Measurements from ENCODE around the gene SYAP1. TPM values are rescaled to one million over a fixed set of nuclear protein-coding genes. Genes with fewer than 3 reads are reported as not detected.
"Not testable (repeated sequence)": the region's sequence is repeated elsewhere in the genome, so short reads cannot be mapped to it uniquely, and the experiment has no call there.

Gene SYAP1
- polyA plus RNA-seq, 1 donor = 31.3 TPM

DNA sequence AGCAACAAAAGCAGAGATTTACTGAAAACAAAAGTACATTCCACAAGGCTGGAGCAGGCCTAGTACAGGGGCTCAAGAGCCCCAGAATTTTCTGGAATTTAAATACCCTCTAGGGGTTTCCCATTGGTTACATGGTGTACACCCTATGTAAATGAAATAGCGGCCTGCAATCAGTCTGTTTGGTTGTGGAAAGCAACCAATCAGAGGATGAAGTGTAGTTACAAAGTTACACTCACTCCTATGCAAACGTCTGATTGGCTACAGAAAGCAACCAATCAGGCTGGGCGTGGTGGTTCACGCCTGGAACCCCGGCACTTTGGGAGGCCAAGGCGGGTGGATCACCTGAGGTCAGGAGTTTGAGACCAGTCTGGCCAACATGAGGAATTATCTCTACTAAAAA, 53.0 kb downstream of the SYAP1 start:
- no peaks in the 10 kb centered on the region for H3K9me3 ChIP-seq (ENCODE audit: control insufficient read depth, low read depth, low read length)
- H3K36me3 ChIP-seq (ENCODE audit: control insufficient read depth, insufficient read depth, low read length) = no peaks in the 10 kb centered on the region
- H3K27me3 ChIP-seq (ENCODE audit: control insufficient read depth, insufficient read depth, low read length) = no peaks in the 10 kb centered on the region
- peak overlapping the region; percentile 90 for H3K27ac ChIP-seq (ENCODE audit: low read length)
- no peak for DNase-seq
- WGBS (ENCODE audit: insufficient coverage, low lambda C conversion rate) = no CpG with 5 or more reads among the region's 6 CpGs
- no peak overlapping the region for H3K4me3 ChIP-seq (ENCODE audit: low read length)
- peaks cover 2% of the 10 kb centered on the region for H3K4me1 ChIP-seq (ENCODE audit: control insufficient read depth, insufficient read depth, low read length)

DNA sequence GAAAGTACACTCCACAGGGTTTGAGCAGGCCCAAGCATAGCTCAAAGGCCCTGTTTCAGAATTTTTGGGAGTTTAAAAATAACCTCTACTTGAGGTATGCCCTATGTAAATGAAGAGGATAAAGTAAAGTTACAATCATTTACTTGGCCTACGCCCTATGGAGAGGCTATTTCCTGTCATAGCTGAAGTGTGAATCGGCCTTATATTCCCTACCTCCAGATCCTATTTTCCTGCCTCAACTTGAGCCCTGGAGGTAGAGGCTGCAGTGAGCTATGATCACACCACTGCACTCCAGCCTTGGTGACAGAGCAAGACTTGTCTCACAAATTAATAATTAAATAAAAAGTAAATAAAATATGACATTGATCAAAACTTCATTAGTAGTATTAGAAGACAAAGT, 55.3 kb downstream of the SYAP1 start:
- Histone ChIP-seq H3K4me3 (ENCODE audit: low read length) (no peak overlapping the region), H3K9me3 (ENCODE audit: control insufficient read depth, low read depth, low read length) (no peaks in the 10 kb centered on the region), H3K27ac (ENCODE audit: low read length) (no peak overlapping the region), H3K36me3 (ENCODE audit: control insufficient read depth, insufficient read depth, low read length) (no peaks in the 10 kb centered on the region), H3K4me1 (ENCODE audit: control insufficient read depth, insufficient read depth, low read length) (peaks cover 2% of the 10 kb centered on the region), H3K27me3 (ENCODE audit: control insufficient read depth, insufficient read depth, low read length) (no peaks in the 10 kb centered on the region)
- DNase-seq = no peak
- WGBS (ENCODE audit: insufficient coverage, low lambda C conversion rate) = no CpG with 5 or more reads among the region's 2 CpGs

- DNase-seq = no peak
- Histone ChIP-seq H3K4me1 (ENCODE audit: control insufficient read depth, insufficient read depth, low read length) (no peaks in the 10 kb centered on the region), H3K27me3 (ENCODE audit: control insufficient read depth, insufficient read depth, low read length) (no peaks in the 10 kb centered on the region), H3K9me3 (ENCODE audit: control insufficient read depth, low read depth, low read length) (no peaks in the 10 kb centered on the region), H3K27ac (ENCODE audit: low read length) (no peak overlapping the region), H3K36me3 (ENCODE audit: control insufficient read depth, insufficient read depth, low read length) (no peaks in the 10 kb centered on the region), H3K4me3 (ENCODE audit: low read length) (no peak overlapping the region)
Measured at GRCh38 chrX:16778545-16778944, 59.1 kb downstream of the SYAP1 start.

GRCh38 chrX:16778993-16779392, 59.6 kb downstream of the SYAP1 start:
- Histone ChIP-seq H3K9me3 (ENCODE audit: control insufficient read depth, low read depth, low read length) (no peaks in the 10 kb centered on the region), H3K4me1 (ENCODE audit: control insufficient read depth, insufficient read depth, low read length) (no peaks in the 10 kb centered on the region), H3K36me3 (ENCODE audit: control insufficient read depth, insufficient read depth, low read length) (no peaks in the 10 kb centered on the region), H3K27ac (ENCODE audit: low read length) (no peak overlapping the region), H3K4me3 (ENCODE audit: low read length) (no peak overlapping the region), H3K27me3 (ENCODE audit: control insufficient read depth, insufficient read depth, low read length) (no peaks in the 10 kb centered on the region)
- DNase-seq = no peak

- not testable (repeated sequence) for H3K36me3 ChIP-seq (ENCODE audit: control insufficient read depth, insufficient read depth, low read length); H3K9me3 ChIP-seq (ENCODE audit: control insufficient read depth, low read depth, low read length); H3K27me3 ChIP-seq (ENCODE audit: control insufficient read depth, insufficient read depth, low read length); H3K27ac ChIP-seq (ENCODE audit: low read length); H3K4me1 ChIP-seq (ENCODE audit: control insufficient read depth, insufficient read depth, low read length); DNase-seq; H3K4me3 ChIP-seq (ENCODE audit: low read length)
- WGBS (ENCODE audit: insufficient coverage, low lambda C conversion rate) = no CpG with 5 or more reads among the region's 2 CpGs
Measured at GRCh38 chrX:16779815-16780214, 60.4 kb downstream of the SYAP1 start.

DNA sequence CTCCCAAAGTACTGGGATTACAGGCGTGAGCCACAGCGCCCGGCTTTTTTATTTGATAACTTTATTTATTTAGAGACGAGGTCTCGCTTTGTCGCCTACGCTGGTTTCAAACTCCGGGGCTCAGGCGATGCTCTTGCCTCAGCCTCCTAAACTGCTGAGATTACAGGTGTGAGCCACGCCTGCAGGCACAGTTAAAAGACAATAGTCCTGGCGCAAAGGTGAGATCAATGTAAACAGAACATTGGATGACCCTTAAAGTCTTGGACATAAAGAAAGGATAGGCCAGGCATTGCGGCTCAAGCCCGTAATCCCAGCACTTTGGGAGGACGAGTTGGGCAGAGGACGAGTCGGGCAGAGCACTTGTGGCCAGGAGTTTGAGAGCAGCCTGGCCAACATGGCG, 64.0 kb downstream of the SYAP1 start:
- Histone ChIP-seq H3K27me3 (ENCODE audit: control insufficient read depth, insufficient read depth, low read length) (no peaks in the 10 kb centered on the region), H3K4me1 (ENCODE audit: control insufficient read depth, insufficient read depth, low read length) (peaks cover 2% of the 10 kb centered on the region), H3K27ac (ENCODE audit: low read length) (no peak overlapping the region), H3K4me3 (ENCODE audit: low read length) (no peak overlapping the region), H3K36me3 (ENCODE audit: control insufficient read depth, insufficient read depth, low read length) (no peaks in the 10 kb centered on the region), H3K9me3 (ENCODE audit: control insufficient read depth, low read depth, low read length) (no peaks in the 10 kb centered on the region)
- no peak for DNase-seq
- WGBS (ENCODE audit: insufficient coverage, low lambda C conversion rate) = no CpG with 5 or more reads among the region's 17 CpGs

- not testable (repeated sequence) for H3K27me3 ChIP-seq (ENCODE audit: control insufficient read depth, insufficient read depth, low read length); H3K4me1 ChIP-seq (ENCODE audit: control insufficient read depth, insufficient read depth, low read length); H3K27ac ChIP-seq (ENCODE audit: low read length); DNase-seq; H3K36me3 ChIP-seq (ENCODE audit: control insufficient read depth, insufficient read depth, low read length); H3K9me3 ChIP-seq (ENCODE audit: control insufficient read depth, low read depth, low read length); H3K4me3 ChIP-seq (ENCODE audit: low read length)
- WGBS (ENCODE audit: insufficient coverage, low lambda C conversion rate) = no CpG with 5 or more reads among the region's 18 CpGs
Measured at GRCh38 chrX:16784440-16784839, 65.0 kb downstream of the SYAP1 start.

DNA sequence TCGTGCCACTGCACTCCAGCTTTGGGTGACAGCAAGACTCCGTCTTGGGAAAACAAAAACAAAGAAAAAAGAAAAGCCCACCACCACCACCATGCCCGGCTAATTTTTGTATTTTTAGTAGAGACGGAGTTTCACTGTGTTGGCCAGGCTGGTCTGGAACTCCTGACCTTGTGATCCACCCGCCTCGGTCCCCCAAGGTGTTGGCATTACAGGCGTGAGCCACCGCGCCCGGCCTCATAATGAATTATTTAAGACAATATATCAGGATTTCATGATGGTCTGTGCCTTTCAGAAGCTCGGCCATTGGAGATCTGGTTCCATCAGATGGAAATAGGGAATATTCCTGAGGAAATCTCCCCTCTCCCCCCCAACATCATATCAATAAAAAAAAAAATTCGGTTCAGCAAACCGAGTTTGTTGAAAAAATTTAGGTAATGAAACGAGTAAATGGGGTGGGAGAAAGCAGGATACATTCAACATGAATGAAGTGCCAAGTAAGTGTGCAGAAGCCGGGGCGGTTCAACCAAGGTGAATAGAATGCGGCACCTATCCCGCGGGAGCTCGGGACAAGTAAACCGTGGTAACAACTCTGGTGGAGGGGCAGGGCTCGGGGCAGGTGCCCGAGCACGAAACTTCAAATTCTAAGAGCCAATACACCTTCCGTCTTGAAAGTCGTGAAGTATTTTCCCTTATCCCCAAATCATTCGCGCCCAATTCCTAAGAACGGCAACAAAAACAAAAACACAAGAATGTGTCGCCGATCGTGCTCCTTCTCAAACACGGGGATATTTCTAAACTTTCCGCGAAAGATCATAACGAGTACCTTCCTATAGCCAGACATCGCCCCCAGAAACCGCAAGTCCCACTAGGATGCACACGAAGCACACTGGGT, 66.1 kb downstream of the SYAP1 start:
- H3K9me3 ChIP-seq (ENCODE audit: control insufficient read depth, low read depth, low read length) = no peaks in the 10 kb centered on the region
- peak overlapping the region; percentile 64 for H3K4me3 ChIP-seq (ENCODE audit: low read length)
- DNase-seq = no peak
- H3K27me3 ChIP-seq (ENCODE audit: control insufficient read depth, insufficient read depth, low read length) = no peaks in the 10 kb centered on the region
- 0% methylated on average over 1 of the region's 39 CpGs for WGBS (ENCODE audit: insufficient coverage, low lambda C conversion rate)
- no peaks in the 10 kb centered on the region for H3K36me3 ChIP-seq (ENCODE audit: control insufficient read depth, insufficient read depth, low read length)
- peaks cover 2% of the 10 kb centered on the region for H3K4me1 ChIP-seq (ENCODE audit: control insufficient read depth, insufficient read depth, low read length)
- H3K27ac ChIP-seq (ENCODE audit: low read length) = no peak overlapping the region

- peaks cover 2% of the 10 kb centered on the region for H3K4me1 ChIP-seq (ENCODE audit: control insufficient read depth, insufficient read depth, low read length)
Measured at GRCh38 chrX:16786139-16786790, 66.9 kb downstream of the SYAP1 start, which contains the start of gene TXLNG. Gene TXLNG (plus strand): TSS chrX:16786466. CDS start chrX:16786488, 22 bp downstream.

GRCh38 chrX:16786791-16787735, 67.7 kb downstream of the SYAP1 start:
- DNase-seq = peak in 1 of 2 donors; percentile 14
- no peak overlapping the region for H3K27ac ChIP-seq (ENCODE audit: low read length)
- H3K4me1 ChIP-seq (ENCODE audit: control insufficient read depth, insufficient read depth, low read length) = peaks cover 2% of the 10 kb centered on the region
- peaks cover 5% of the 10 kb centered on the region for H3K36me3 ChIP-seq (ENCODE audit: control insufficient read depth, insufficient read depth, low read length)
- WGBS (ENCODE audit: insufficient coverage, low lambda C conversion rate) = no CpG with 5 or more reads among the region's 73 CpGs
- peak overlapping the region; percentile 65 for H3K4me3 ChIP-seq (ENCODE audit: low read length)
- H3K27me3 ChIP-seq (ENCODE audit: control insufficient read depth, insufficient read depth, low read length) = no peaks in the 10 kb centered on the region
- no peaks in the 10 kb centered on the region for H3K9me3 ChIP-seq (ENCODE audit: control insufficient read depth, low read depth, low read length)

More at GRCh38 chrX:16786139-16786790, 66.9 kb downstream of the SYAP1 start, which contains the start of gene TXLNG:
- H3K9me3 ChIP-seq (ENCODE audit: control insufficient read depth, low read depth, low read length) = no peaks in the 10 kb centered on the region
- DNase-seq = peak; percentile 98 to 100
- H3K27ac ChIP-seq (ENCODE audit: low read length) = peak within 1 kb of the TSS; percentile 84
- H3K27me3 ChIP-seq (ENCODE audit: control insufficient read depth, insufficient read depth, low read length) = no peaks in the 10 kb centered on the region
- no CpG with 5 or more reads among the region's 59 CpGs for WGBS (ENCODE audit: insufficient coverage, low lambda C conversion rate)
- H3K36me3 ChIP-seq (ENCODE audit: control insufficient read depth, insufficient read depth, low read length) = peaks cover 5% of the 10 kb centered on the region
- peak within 1 kb of the TSS; percentile 65 for H3K4me3 ChIP-seq (ENCODE audit: low read length)
